Tibial nerve (tissue), 4 donors: Measurements from ENCODE around the gene EXD2.

Experiments used
- EP300 ChIP-seq, 2 donors: sonication (generic); formaldehyde crosslinking; IDR thresholded peaks; one replicate each; pipeline ENCODE4 v1.6.1; 2017; ENCODE audit warnings: antibody characterized with exemption in 2 of 2, mild to moderate bottlenecking in 1 of 2
- POLR2A ChIP-seq, 2 donors: fragments of 450-650 bp; IDR thresholded peaks; one replicate each; pipeline ENCODE4 v1.6.1; 2017; ENCODE audit warnings: antibody characterized with exemption in 2 of 2, mild to moderate bottlenecking in 2 of 2, moderate library complexity in 2 of 2
- TF ChIP-seq, protein P1 (sequence below), 5 experiments: fragments of 200-600 bp in 3 of 5; fragments of 450-650 bp in 2 of 5; sonication (generic) in 3 of 5; IDR thresholded peaks; one replicate each; pipeline ENCODE4 v1.5.1; 2016 to 2019; ENCODE audit warnings: antibody characterized with exemption in 5 of 5, mild to moderate bottlenecking in 3 of 5, moderate library complexity in 2 of 5

DNA sequence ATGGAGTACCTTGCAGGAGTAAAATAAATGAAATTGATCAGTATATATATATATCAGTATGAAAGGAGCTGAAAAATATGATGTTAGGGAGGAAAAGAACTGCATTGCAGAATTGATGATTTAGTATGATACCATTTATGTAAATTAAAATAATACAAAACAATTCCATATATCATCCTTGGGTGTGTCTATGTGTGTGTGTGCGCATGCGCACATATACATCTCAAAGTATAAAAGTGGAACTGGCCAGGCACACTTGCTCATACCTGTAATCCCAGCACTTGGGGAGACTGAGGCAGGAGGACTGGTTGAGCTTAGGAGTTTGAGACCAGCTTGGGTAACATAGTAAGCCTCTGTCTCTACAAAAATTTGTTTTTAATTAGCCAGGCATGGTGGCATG is 84.0 kb downstream of the EXD2 start:
- TF ChIP-seq, protein P1, sequence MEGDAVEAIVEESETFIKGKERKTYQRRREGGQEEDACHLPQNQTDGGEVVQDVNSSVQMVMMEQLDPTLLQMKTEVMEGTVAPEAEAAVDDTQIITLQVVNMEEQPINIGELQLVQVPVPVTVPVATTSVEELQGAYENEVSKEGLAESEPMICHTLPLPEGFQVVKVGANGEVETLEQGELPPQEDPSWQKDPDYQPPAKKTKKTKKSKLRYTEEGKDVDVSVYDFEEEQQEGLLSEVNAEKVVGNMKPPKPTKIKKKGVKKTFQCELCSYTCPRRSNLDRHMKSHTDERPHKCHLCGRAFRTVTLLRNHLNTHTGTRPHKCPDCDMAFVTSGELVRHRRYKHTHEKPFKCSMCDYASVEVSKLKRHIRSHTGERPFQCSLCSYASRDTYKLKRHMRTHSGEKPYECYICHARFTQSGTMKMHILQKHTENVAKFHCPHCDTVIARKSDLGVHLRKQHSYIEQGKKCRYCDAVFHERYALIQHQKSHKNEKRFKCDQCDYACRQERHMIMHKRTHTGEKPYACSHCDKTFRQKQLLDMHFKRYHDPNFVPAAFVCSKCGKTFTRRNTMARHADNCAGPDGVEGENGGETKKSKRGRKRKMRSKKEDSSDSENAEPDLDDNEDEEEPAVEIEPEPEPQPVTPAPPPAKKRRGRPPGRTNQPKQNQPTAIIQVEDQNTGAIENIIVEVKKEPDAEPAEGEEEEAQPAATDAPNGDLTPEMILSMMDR (IDR thresholded peaks at IDR 0.05): no peak
- no peak for TF ChIP-seq EP300 (IDR thresholded peaks at IDR 0.05)
- TF ChIP-seq POLR2A (IDR thresholded peaks at IDR 0.05): no peak
